GM21360 (cell line): ENCODE measurements around the gene VASH2.
"Not testable (repeated sequence)": the region's sequence is repeated elsewhere in the genome, so short reads cannot be mapped to it uniquely, and the experiment has no call there.

Source experiments
- ATAC-seq: cut with Tn5 transposase; IDR thresholded peaks from one replicate; pipeline ENCODE4 v1.9.1; 2021; ENCODE audit warnings: mild to moderate bottlenecking, moderate library complexity; ENCODE audit not compliant: unreplicated experiment

VASH2 gene

GRCh38 chr1:212954514-212954913 is 4.2 kb downstream of the VASH2 start:
- ATAC-seq, result no peak

DNA sequence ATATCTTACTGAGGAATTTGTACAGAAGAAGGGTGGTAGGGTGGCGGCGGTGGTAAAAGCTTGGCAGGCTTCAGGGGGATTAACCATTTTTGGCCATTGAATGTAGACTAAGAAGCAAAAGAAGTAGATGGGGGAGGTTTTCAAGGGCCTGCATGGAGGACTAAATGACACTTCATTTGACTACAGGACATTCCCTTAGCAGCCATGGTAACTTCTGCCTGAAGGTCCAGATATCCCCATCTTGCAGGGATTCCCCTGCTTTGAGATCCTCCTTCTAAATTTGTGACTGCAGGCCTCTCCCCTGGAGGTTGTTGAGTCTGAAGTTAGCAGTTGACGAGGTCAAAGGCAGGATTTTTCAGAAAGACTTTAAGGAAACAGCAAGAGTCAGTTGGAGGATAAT is 4.8 kb downstream of the VASH2 start:
- ATAC-seq, result no peak

DNA sequence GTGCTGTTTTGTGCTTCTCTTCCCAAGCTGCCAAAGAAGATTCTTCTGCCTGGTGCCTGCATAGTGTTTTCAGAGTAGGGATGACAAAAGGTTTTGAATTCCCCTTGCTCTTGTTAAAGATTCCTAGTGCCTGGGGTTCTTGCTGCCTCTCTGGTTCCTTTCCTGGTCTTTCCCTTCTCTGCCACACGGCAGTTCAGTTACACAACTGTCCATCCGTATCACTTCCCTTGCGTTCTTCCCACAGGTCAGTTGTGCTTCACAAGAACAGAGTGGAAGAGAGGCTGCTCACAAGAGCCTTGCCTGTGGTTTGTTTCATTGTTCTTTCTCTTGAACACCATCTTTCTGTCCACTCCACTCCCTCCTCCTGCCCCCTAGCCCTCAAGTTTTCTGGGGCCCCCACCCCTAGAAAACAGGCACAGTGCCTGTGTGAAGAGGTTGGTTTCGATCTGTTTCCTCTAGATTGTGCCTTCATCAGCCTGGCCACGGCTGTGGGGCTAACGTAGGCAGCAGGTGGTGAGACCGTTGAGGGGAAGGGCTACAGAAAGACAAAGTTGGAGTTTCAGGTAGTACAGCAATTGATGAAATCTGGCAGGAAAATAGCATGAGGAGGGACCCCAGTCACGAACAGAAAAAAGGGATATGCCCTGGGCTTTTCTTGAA is 5.8 kb downstream of the VASH2 start:
- peak; percentile 28 for ATAC-seq

- no peak for ATAC-seq
These were observed 7.2 kb downstream of the VASH2 start for GRCh38 chr1:212957546-212957945.

DNA sequence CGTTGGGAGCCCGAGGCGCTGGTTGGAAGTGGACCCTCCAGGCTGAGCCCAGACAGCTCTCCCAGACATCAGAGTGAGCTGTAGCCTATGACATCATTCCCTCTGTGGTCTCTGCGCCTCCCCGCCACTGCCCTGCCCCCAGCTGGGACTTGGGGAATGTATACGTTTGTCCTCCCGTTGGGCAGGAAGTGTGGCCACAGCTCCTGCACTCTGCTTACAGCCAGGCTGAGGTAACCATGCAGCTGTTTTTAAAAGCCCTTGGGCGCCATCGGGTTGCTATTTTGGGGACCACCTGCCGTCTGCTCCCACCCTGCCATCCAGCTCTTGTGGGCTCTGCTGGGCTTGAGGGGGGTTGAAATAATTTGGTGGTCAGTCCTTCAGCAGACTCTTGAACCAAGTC is 7.8 kb downstream of the VASH2 start:
- ATAC-seq, result no peak

DNA sequence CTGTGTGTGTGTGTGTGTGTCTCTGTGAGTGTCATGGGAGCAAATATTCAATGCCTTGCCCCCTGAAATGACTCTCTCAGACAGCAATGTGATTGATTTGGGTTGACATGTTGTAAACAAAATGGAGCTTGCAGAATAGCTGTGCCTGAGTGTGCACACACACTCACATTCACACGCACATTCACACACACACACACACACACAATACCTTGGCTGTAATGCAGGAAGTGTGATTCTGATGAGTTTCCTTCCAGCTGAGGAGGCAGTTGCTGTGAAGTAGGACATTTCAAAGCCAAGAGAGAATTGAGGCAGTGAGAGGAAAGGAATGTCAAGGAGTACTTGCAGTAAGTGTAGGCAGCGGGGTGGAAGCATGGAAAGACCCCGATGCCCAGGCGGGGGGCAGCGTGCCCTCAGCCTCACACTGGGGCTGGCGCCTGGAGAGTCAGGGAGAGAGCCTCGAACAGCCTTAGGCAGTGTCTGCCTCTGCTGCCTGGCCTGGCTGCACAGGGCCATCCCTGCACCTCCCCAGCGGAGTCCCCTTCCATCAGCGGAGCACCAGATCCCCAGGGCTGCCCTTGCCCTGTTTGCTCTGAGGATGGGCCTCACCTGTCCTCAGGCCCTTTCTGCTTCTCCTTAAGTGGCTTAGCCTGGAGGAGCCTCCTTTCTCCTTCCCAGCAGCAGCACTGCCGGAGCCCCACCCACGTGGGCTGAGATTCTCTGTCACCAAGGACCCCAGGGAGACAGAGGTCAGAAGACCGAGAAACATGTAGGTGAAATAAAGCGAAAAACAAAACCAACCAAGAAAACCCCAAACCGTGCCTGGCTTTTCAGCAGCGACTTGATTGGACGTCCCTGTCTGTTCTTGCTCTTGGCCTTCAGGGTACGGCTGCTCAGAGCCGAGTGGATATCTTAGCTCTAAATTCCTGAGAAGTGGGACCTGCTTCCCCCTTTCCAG is 9.2 kb downstream of the VASH2 start:
- ATAC-seq, result peak; percentile 66

DNA sequence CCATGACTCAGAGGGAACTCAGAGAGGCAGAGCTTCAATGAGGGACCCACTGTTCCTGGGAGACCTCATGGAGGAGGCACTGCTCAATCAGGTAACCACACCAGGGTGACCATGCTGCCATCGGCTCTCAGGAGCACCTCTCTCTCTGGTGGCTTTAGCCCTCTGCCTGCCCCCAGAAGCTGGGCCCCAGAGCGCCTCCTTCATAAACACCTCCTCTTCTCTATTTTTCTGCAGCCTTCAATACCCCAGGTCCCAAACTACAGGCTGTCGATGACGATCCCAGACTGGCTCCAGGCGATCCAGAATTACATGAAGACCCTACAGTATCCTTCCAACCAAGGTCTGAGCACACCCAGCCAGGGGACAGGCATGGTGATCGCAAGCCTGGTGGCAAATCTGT is 10.6 kb downstream of the VASH2 start:
- ATAC-seq, result no peak

DNA sequence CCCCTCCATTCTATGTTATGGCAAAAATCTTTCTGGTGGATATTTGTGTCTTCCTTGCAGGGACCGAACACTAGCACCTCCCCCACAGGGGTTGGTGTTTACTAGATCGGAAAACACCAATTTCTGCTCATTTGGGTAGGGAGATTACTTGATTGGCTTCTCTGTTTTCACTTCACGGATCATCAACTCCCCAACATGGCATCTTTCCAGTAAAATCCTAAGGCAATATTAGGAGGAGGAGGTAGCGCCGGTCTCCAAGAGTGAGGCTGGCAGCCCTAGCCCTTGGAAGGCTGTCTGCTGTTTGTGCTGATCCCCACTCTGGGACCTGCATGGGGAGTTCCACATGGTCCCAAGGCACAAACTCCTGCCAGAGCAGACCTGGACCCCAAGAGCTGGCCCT is 12.2 kb downstream of the VASH2 start:
- ATAC-seq, result no peak

DNA sequence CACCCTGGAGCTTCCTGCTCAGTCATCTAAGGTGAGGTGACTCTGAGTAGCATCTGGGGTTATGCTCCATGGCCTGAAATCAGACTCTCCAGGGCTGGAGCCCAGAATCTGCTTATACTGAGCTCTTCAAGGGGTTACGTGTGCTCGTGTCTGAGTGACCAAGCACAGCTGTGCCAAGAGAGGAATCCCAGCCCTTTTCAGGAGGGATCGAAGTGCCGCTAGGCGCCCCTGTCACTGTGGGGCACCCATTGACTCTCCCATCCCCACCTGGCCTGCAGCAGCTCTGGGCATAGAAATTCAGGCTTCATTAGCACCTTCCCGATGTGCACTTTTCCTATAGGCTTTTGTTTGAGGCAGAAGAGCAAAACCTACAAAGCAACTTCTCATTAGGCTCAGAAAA is 13.8 kb downstream of the VASH2 start:
- no peak for ATAC-seq

DNA sequence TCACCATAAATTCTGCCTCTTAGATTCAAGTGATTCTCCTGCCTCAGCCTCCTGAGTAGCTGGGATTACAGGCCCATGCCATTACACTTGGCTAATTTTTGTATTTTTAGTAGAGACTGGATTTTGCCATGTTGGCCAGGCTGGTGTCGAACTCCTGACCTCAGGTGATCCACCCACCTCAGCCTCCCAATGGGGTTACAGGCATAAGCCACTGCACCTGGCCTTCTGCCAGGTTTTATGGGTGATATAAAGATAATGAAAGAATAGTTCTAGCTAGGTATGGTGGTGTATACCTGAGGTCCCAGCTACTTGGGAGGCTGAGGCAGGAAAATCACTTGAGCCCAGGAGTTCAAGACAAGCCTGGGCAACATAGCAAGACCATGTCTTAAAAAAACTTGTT is 14.7 kb downstream of the VASH2 start:
- ATAC-seq, result not testable (repeated sequence)

DNA sequence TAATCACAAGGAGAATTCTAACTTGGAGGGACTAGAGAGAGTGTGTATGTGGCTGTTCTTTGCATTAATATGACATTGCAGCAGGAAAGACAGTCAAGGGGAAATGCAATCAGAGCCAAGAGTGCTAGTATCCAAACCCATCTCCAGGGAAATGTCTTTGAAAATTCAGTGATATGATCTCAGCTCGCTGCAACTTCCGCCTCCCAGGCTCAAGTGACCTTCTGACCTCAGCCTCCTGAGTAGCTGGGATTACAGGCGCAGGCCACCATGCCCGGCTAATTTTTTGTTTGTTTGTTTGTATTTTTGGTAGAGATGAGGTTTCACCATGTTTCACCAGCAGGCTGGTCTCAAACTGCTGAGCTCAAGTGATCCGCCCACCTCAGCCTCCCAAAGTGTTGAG is 16.3 kb downstream of the VASH2 start:
- ATAC-seq, result no peak

DNA sequence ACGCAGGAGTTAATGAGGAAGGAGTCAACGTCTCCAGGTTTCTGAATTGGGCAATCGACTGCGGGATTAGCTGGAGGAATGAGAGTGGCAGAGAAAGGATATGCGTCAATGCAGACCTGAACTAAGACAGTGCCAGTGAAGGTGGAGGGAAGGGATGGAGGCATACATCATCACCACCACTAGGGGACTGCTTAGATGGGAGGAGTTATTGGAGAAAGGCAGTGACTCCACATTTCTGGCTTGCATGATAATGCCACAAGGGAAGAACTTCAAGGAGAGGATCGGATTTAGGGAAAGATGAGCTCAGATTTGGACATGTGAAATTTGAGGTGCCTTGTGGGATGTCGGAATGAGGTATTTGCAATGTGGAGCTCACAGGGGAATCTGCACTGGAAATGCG is 17.5 kb downstream of the VASH2 start:
- no peak for ATAC-seq

DNA sequence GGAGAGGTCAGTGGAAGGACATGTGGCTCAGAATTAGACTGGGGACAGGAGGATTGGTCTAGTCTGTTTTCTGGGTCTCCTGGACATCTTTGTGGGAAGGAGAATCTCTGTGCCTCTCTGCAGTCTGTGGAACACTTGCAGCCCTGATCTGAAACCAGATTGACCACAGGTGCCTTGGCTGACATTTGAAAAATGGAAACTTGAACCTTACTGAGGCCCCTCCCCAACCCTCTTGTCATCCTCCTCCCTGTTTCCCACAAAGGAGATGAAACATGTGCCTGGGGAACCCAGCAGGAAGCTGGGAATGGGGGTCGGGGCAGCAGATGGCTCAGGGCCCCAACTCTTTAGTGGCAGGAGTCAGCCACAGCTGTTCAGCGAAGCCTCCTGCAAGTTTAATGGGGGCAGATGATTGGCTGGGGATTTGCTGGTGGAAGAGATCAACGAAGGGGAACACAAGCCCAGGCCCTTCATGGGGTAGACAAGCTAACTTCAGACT is 18.1 kb downstream of the VASH2 start:
- ATAC-seq, result peak; percentile 48

DNA sequence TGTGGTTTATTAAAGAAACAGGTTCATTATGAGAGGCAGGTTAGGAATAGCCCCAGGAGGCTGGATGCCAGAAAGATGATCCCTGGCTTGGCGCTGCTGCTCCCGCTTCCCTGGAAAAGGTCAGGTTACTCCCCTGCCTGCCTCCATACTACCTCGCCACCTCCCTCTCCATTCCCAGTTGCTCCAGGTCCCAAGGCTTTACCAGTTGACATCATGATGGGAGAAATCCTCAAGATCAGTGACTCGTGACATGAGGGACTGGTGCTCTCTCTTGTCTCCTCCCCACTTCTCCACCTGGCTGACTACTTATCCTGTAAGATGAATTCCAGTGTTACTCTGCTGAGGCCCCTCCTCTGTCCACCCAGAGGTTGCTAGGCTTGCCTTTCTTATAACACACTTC is 19.7 kb downstream of the VASH2 start:
- no peak for ATAC-seq

DNA sequence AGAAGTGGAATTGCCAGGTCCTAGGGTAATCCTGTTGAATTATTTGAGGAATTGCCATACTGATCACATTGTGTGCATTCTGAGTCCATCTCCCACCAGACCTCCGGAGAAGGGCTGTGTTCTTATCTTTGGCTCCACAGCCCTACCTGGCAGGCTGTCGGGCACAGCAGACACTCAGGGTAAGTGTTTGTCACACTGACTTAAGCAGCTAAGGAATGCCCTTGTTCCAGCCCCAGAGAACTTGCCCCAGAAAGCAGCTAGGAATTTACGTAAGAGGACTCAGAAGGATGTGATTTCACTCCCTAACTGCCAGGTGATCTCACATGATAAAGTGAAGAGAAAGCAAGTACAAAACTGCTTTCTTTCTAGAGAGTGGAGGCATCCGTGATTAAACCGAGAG is 21.0 kb downstream of the VASH2 start:
- ATAC-seq, result no peak

- ATAC-seq, result no peak
These were observed 23.1 kb downstream of the VASH2 start for GRCh38 chr1:212973426-212973825.

GRCh38 chr1:212973899-212974298 is 23.6 kb downstream of the VASH2 start:
- no peak for ATAC-seq

DNA sequence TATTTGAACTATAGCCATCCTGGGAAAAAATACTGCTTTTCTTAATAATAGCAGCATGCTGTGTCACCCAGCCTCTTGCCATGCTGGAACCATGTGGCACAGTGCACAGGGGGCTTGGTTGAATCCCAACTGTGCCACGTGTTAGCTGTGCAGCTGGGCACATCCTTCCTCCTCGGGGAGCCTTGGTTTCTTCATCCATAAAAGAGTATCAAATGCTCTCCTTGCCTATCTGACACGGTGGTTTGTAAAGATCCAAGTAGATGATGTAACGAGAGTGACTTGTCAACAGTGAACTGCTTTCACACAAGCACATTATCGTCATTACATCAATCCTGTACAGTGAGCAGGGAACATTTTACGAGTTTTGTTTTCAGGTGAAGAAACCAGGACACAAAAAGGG is 24.4 kb downstream of the VASH2 start:
- no peak for ATAC-seq

DNA sequence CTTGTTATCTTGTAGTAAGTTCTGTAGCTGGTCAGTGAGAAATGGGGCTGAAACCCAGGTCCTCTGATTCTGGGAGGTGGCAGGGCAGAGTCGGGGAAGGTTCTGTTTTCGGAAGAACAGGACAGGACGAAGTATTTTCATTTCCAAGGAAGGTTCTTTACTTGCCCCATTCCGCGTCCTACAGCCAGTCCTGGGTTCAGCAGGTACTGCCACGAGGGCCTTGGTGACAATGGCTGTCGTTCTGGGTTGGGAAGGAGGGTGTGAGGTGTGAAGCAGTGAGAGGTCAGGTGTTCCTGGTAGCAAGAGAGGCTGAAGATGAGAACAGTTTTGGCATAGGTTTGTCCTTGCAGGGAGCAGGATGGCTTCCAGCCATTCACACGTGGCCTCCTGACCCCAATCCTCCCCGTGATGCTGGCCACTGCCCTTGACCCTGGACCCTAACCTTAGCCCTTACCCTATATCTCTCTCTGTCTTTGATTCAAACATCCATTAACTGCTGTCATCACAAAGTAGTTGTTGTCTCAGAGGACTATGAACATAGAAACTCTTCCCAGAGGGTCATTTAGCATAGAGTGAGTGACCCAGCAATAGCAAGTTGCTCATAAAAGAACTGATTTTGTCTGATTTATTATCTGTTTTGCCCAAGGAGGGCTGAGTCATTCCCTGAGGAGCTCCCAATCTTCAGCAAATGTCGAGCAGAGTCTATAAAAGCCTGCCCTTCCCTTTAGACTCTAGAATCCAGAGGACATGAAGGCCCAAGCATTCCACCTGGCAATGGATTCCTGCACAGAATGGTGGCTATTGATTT is 25.0 kb downstream of the VASH2 start:
- no peak for ATAC-seq

DNA sequence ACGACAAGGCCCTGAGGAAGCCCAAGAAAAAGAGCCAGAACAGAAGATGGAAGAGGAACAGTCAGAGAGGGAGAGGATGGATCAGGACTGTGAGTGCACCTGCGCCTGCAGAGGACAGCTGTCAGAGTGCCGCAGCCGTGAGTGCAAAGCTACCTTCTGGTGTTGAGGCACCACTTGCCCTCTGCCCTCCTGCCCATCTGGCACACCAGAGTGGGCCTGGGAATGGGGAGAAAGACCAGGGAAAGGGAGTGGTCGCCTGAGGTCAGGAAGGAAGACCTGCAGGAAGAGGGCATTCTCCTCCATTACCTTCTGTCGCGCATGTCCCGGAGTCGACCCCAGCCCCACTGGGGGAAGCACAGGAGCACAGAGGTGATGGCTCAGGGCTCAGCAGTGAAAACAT is 26.2 kb downstream of the VASH2 start:
- ATAC-seq, result no peak
